SKM-1 treated with dmso at 0.1 percent for 144 hours (cell line): ENCODE data around the gene FAAH.

Experiments
- DNase-seq: peaks from one replicate; lab custom pipeline; 2025; ENCODE audit not compliant: unreplicated experiment; lab: John Stamatoyannopoulos, UW

The FAAH gene

DNA sequence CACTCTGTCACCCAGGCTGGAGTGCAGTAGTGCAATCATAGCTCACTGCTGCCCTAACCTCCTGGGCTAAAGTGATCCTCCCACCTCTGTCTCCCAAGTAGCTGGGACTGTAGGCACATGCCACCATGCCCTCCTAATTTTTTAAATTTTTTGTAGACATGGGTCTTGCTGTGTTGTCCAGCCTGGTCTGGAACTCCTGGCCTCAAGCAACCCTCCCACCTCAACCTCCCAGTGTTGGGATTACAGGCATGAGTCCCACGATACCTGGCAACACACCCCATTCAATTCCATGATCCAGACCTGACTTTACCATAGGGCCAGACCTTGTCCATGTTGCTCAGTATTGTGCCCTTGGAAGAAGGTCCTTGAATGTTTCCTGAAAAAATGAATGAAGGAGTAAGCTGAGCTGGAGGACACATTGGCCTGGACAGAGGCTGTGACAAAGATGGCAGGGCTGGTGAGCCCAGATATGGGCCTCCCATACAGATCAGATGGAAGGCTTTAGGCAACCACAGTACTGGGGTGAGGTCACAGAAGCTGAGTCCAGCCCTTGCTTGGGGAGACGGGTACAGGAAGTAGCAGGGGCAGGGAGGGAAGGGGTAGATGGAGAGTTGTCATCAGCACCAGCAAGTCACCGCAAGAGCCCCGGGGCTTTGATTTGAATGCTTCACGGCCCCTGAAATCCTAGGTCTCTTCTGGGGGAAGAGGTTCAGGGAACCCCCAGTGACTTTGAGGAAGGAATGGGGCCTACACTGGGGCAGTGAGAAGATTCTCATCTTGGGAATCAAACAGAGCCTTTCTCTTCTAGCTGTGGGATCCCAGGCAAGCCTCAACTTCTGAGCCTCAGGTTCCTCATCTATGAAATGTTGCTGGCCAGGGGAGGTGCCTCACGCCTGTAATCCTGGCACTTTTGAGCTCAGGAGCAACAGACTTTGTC, 55.4 kb downstream of the FAAH start:
- no peak for DNase-seq

DNA sequence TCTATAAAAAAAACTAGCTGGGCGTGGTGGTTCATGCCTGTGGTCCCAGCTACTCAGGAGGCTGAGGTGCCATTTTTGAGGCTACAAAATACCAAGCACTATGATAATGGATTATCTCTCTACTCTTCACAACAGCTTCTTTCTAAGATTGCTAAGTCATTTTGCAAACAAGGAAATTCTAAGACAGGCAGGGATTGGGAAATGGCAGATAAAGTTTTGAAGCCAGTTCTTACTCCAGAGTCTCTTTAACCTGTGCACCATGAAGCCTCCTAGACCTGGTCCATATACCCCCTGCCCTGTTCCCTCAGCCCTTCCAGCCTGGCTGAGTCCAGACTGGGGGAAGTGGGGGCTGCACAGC, 56.0 kb downstream of the FAAH start:
- DNase-seq, result no peak

DNA sequence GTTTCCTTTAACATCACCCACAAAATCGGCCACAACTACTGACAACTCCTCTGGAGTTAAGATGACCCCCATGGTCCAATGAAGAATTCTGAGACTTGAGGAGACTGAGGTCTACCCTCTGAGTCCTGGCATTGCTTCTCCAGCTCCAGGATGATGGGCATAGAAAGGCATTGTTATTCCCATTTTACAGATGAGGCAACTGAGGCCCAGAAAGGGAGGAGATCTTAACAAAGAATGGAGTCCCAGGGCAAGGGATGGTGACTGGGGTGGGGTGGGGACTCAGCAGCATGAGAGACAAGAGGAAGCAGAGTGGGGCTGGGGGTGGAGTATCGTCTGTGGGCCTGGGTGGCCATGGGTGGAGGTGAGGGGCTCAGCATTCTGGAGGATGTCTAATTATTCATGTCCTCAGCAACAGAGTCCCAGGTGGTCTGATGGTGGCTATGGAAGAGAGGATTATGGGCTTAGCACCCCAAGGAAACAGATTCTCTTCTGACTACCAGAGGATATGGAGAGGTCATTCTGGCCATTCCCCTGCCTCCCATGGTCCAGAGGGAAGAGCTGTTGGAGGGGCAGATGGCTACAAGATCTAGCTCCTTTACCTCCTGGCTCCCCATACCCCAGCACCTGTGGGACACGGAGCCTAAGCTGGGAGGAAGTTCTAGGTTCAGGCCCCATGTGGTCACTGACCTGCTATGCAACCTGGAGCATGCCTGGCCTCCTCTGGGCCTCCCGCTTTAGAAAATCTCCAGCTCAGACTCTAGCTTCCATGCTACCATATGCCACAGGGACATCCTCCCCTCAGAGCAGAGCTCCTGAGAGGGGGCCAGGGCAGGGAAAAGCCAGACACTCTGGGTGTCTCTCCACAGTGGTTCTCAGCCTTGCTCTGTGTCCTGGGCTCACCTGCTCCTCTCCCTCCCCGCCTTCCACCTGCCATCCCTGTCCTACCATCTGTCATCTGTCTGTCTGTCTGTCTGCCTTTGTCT, 58.1 kb downstream of the FAAH start:
- no peak for DNase-seq

DNA sequence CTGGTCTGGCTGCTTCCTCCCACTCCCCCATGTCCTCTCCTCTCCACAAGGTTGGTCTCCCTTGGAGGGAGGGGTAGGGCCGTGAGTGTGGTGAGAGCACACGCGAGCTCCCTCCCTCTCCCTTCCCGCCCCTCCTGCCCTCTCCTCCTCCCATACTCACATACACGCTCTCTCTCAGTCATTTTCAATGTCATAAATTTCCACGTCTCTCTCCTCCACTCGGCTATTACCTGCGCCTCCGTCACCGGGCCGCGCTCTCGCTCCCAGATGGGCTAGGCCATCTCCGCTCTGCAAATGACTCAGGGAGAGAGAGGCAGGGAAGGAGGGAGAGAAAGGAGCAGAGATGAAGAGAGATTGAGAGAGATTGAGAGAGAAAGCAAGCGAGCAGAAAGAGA, 58.8 kb downstream of the FAAH start:
- no peak for DNase-seq

DNA sequence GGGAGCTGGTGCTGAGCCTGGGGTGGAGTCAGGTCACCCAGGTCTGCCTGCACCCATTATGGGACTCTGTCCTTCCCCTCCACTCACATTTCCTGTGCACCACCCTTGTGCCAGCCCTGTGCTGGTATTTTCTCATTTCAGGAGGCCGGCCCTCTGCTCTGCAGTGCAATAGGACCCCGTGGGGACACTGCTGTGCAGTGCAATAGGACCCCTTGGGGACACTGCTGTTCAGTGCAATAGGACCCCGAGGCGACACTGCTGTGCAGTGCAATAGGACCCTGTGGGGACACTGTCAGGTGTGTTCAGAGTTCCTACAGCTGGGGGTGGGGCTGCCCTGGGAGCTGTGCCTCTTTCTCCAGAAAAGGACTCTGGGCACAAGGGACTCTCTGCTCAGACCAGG, 59.3 kb downstream of the FAAH start:
- no peak for DNase-seq

DNA sequence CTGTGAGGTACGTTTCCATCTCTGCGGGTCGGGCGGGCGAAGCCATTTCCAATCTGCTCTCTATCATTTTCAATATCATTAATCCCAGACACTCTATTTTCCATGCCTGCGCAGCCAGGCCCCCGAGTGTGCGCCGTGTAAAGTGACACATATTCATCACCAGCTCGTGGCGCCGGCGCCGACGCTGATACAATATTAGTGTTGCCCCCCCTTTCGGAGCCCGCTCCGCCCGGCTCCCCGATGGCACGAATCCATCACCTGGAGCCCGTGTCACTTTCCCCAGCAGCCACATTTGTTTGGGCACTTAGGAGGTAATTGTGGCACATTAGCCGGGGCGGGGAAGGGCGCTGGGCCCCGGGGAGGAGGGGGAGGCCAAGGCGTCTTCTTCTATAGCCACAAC, 61.8 kb downstream of the FAAH start:
- no peak for DNase-seq

DNA sequence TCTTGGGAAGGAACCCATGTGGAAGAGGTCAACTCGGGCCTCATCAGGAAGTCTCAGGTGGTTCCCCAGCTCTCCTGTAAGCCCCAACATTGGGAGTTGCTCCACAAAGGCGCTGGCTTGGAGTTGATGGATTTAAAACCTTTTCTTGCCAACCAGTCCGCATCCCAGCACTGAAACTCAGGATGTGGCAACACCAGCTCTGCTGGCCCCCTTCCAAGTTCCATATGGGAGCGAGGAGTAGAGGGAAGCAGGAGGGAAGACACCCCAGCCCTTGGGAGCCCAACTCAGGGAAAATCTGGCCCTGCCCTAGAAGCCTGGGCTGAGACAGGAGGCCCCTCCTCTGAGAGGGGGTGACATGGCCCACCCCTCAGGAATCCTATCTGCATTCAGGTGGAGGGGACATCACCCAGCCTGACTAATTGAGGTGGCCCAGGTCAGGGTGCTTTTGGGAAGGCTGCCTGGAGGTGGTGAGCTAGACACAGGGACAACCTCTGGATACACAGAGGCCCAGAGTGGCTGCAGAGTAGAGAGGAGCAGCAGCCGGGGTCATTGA, 62.4 kb downstream of the FAAH start:
- no peak for DNase-seq

DNA sequence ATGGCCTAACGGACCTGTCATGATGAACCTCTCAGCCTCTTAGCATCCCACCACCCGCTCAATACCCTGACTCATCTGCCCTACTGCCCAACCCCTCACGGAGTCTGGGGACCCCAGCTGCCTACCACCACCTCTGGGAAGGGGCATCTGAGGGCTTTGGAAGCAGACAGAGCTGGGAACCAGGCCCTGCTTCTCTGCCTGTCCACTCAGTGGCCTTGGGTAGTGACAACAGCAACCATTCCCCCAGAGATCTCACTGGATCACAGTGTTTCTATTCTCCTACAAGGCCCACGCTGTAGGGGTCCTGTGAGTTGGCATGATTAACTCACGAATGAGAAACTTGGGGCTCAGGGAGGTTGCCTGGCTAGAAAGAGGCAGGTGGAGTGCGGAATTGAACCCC, 63.1 kb downstream of the FAAH start:
- DNase-seq, result no peak

DNA sequence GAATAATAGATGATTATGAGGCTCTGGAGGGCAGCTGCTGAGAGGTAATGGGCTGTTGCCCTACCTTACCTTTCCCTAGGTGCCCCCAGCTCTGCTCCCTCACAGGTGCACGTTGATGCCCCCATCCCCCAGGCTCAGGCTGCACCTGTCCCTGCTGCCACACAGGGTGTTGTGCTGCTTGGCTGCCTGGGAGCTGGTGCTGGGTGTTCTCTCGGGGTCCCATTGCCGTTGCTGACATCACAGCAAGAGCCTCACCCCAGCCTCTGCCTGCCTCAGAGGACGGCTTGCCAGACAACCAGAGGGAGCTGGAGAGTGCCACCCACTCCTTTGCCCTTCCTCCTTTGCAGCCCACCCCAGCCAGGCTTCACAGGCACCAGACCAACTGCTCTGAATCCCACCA, 64.1 kb downstream of the FAAH start:
- no peak for DNase-seq

DNA sequence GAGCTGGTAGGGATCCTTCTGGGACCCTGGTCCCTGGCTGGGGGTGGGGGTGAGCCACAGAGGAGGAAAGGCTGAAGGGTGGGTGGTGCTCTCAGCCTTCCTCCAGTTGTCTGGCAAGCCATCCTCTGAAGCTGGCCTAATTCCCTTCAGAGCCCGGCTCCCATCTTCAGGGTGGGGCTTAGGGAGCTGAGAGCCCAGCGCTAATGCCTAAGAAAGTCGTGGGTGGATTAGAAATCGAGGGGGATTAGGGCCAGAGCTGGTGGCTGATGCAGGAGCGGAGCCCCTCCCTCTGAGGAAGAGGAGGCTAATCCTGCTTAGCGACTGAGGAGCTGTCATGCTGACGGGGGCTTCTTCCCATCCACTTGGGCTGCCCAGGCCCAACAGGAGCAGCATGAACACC, 64.7 kb downstream of the FAAH start:
- DNase-seq, result no peak

DNA sequence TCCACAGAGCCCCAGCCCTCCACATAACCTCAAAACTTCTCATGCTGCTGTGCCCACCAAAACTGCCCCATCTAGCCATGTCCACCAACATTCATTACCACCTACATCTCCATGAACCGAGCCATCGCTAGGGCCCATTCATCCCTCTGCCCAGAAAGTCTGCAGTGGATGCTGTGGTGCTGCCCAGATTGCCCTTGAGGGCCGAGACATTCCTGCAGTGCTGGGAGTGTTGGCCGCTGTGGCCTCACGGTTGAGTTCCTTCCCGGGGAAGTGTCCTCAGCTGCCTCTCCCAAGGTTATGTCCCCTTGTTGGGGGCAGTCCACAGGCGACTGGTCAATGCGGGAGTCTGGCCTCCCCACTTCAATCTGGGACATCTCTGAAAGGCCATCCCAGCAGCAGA, 65.2 kb downstream of the FAAH start:
- no peak for DNase-seq

DNA sequence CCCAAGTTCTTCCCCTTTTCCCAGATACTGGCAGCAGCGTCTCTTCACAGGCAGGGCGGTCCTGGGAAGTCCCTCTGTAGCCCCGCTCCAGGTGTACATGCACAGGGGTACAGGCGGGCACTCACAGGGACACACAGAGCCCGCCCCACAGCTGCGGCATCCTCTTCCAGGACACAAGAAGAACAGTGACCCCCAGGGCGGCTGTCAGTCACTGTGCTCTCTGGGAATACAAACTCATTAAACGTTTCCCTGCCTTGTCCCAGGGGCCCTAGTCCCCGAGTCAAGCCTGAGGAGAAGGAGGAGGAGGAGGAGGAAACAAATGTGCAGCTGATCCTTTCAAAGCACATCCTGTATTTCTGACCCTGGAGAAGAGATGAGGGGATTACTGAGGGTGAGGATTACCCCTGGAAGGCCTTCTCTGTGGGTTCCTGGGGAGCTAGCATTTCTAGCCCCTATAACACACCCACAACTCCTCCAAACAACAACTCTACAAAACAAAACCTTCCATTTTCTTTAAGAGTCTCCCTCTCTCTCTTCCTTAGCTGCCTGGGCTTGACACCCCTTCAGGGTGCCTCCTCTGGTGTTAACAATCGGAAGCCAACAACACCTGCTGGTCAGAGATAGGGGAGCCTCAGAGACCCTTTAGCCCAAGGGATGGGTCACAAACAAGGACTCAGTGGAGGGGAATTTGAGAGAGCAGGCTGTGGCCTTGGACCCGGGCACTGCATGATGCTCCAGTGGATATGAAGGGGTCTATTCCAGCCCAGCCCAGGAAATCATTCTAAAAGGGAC, 67.1 kb downstream of the FAAH start:
- DNase-seq, result no peak

DNA sequence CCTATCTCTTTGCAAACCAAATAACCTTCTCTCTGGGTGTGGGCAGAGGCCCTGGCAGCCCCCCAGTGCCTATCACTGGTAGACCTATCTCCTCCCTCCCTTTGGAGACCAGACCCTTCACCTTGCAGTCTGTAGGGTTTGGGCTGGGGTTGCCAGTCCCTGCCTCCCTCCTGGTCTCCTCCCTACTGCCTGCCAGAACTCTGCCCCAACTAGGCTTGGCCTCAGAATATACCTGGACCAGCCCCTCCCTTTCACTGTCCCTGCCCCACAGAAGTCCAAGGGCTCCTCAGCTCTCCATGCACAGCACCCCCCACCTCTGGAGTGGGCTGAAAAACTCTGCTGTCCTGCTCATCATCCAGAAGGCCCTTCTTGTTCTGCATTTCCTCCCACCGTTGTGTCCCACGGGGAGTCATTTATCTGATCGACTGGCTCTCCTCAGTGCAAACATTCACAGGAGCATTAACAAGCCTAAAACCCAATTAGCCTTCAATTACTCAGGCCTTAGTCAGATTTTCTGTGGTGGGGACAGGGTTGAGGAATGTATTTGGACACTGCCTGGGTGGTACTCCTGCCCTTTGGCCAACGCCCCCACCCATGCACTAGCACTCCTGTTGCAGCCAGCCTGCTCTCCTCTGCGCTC, 67.8 kb downstream of the FAAH start:
- no peak for DNase-seq
